ENCODE results near the gene SUCLG2. TPM values are rescaled to one million over a fixed set of nuclear protein-coding genes. Genes with fewer than 3 reads are reported as not detected.

SUCLG2 gene
- total RNA-seq, 1 experiment from 2014 or later, result 22.3 TPM

DNA sequence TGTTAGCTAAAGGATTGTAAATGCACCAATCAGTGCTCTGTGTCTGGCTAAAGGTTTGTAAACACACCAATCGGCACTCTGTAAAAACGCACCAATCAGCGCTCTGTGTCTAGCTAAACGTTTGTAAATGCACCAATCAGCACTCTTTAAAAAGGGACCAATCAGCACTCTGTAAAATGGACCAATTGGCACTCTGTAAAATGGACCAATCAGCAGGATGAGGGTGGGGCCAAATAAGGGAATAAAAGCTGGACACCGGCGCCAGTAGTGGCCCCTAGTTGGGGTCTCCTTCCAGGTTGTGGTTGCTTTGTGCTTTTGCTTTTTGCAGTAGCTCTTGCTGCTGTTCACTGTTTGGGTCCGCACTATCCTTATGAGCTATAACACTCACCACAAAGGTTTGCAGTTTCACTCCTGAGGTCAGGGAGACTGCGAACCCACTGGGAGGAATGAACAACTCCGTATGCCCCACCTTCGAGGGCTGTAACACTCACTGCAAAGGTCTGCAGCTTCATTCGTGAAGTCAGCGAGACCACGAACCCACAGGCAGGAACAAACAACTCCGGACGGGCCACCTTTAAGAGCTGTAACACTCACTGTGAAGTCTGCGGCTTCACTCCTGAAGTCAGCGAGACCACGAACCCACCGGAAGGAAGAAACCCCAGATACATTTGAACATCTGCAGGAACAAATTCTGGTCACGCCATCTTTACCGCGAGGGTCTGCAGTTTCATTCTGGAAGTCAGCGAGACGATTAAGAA, 1.1 kb upstream of the SUCLG2 start:
- no TSS peak for BruUV-seq (replicated peaks)
- DNase-seq, result no peak
- H3K9me3 ChIP-seq (ENCODE audit: low read length), result no peaks in the 10 kb centered on the region
- TF ChIP-seq, protein P1, sequence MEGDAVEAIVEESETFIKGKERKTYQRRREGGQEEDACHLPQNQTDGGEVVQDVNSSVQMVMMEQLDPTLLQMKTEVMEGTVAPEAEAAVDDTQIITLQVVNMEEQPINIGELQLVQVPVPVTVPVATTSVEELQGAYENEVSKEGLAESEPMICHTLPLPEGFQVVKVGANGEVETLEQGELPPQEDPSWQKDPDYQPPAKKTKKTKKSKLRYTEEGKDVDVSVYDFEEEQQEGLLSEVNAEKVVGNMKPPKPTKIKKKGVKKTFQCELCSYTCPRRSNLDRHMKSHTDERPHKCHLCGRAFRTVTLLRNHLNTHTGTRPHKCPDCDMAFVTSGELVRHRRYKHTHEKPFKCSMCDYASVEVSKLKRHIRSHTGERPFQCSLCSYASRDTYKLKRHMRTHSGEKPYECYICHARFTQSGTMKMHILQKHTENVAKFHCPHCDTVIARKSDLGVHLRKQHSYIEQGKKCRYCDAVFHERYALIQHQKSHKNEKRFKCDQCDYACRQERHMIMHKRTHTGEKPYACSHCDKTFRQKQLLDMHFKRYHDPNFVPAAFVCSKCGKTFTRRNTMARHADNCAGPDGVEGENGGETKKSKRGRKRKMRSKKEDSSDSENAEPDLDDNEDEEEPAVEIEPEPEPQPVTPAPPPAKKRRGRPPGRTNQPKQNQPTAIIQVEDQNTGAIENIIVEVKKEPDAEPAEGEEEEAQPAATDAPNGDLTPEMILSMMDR (conservative IDR thresholded peaks at IDR 0.05; ENCODE audit: low read depth, low read length), result no peak
- TF ChIP-seq EZH2phosphoT487 (IDR thresholded peaks at IDR 0.05; ENCODE audit: borderline replicate concordance, low read length) (no peak), EZH2 (IDR thresholded peaks at IDR 0.05; ENCODE audit: low read length, unreplicated experiment) (no peak)
- no peaks in the 10 kb centered on the region for H4K20me1 ChIP-seq (ENCODE audit: low read length)
- H3K9ac ChIP-seq (ENCODE audit: low read length), result no peak overlapping the region
- ChIA-PET POLR2A (ENCODE audit: unreplicated experiment) (interaction anchor here (0.6 kb wide), 1 partner anchor 21 kb away, joined by 4 read pairs; no protein-coding TSS in a partner anchor), CTCF (no interaction called here)
- H2AFZ ChIP-seq (ENCODE audit: low read length), result no peak overlapping the region
- H3K4me2 ChIP-seq (ENCODE audit: low read length), result peak overlapping the region; percentile 94
- H3K4me3 ChIP-seq (ENCODE audit: low read length), result peak overlapping the region; percentile 77
- H3K79me2 ChIP-seq (ENCODE audit: low read length), result peaks cover 45% of the 10 kb centered on the region
- no peaks in the 10 kb centered on the region for H3F3A ChIP-seq (ENCODE audit: low read length, unreplicated experiment)
- H3K27ac ChIP-seq (ENCODE audit: low read length), result no peak overlapping the region
- no peaks in the 10 kb centered on the region for H3K36me3 ChIP-seq (ENCODE audit: low read depth, low read length)
- H3K27me3 ChIP-seq (ENCODE audit: low read length), result no peaks in the 10 kb centered on the region
- intact Hi-C loops (cut with micrococcal nuclease), result loop anchor here (2.0 kb wide), 1 partner anchor 63 kb away; no protein-coding TSS in a partner anchor
- H3K4me1 ChIP-seq (ENCODE audit: insufficient read depth, low read length), result peaks cover 13% of the 10 kb centered on the region
- no peaks in the 10 kb centered on the region for H3K9me2 ChIP-seq (replicated peaks; ENCODE audit: low read length)
- no peak for ATAC-seq

DNA sequence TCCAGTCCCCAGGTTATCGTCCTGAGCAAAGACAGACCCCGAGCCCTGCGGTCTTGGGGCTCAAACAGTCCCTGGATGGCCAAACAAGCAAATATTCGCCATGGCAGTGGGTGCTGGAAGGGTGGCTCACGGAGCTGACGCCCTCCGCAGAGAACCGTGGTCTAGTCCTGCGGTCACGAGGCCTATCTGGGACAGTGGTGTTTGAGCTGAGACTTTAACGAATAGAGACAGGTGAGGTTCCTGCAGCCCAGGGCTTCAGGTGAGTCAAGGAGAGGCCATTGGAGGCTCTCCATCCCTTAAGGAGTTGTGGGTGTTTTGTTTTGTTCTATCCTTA, 399 bp upstream of the SUCLG2 start:
- peak; percentile 6 for DNase-seq
- Histone ChIP-seq H3K36me3 (ENCODE audit: low read depth, low read length) (no peaks in the 10 kb centered on the region), H3K9ac (ENCODE audit: low read length) (peak overlapping the region; percentile 98), H3K4me2 (ENCODE audit: low read length) (peak overlapping the region; percentile 94), H2AFZ (ENCODE audit: low read length) (peak overlapping the region; percentile 96), H3K27ac (ENCODE audit: low read length) (peak overlapping the region; percentile 77), H4K20me1 (ENCODE audit: low read length) (no peaks in the 10 kb centered on the region), H3K9me3 (ENCODE audit: low read length) (no peaks in the 10 kb centered on the region), H3K9me2 (replicated peaks; ENCODE audit: low read length) (no peaks in the 10 kb centered on the region), H3K27me3 (ENCODE audit: low read length) (no peaks in the 10 kb centered on the region), H3K4me3 (ENCODE audit: low read length) (peak overlapping the region; percentile 77), H3K4me1 (ENCODE audit: insufficient read depth, low read length) (peaks cover 14% of the 10 kb centered on the region), H3F3A (ENCODE audit: low read length, unreplicated experiment) (no peaks in the 10 kb centered on the region), H3K79me2 (ENCODE audit: low read length) (peaks cover 52% of the 10 kb centered on the region)
- POLR2A ChIA-PET (ENCODE audit: unreplicated experiment), result interaction anchor here (0.6 kb wide), 1 partner anchor 21 kb away, joined by 4 read pairs; no protein-coding TSS in a partner anchor
- ATAC-seq, result peak; percentile 19
- TF ChIP-seq EZH2 (IDR thresholded peaks at IDR 0.05; ENCODE audit: low read length, unreplicated experiment), result no peak
- TF ChIP-seq, protein P1 (conservative IDR thresholded peaks at IDR 0.05; ENCODE audit: low read depth, low read length), result no peak
- no peak for TF ChIP-seq EZH2phosphoT487 (IDR thresholded peaks at IDR 0.05; ENCODE audit: borderline replicate concordance, low read length)
- intact Hi-C loops (cut with micrococcal nuclease), result loop anchor here (2.0 to 5.0 kb wide), 2 partner anchors 64 to 127 kb away; no protein-coding TSS in a partner anchor
- CTCF ChIA-PET, result no interaction called here
- TSS peak; percentile 77 for BruUV-seq (replicated peaks)
